Measurements from ENCODE around the gene ATXN3.
"Not testable (repeated sequence)": the region's sequence is repeated elsewhere in the genome, so short reads cannot be mapped to it uniquely, and the experiment has no call there.

ATXN3 gene

GRCh38 chr14:92049781-92050180, 56.6 kb downstream of the ATXN3 start:
- no peak overlapping the region for H3K4me3 ChIP-seq (ENCODE audit: insufficient read depth, low read length, poor library complexity, severe bottlenecking)
- H4K20me1 ChIP-seq (ENCODE audit: low read depth, low read length), result no peaks in the 10 kb centered on the region
- H3K9me3 ChIP-seq (ENCODE audit: insufficient read depth, low read length), result no peaks in the 10 kb centered on the region; the same call in 1 of the 2 replicates
- TF ChIP-seq CTCF (IDR thresholded peaks at IDR 0.05; ENCODE audit: insufficient read depth, low read length, poor library complexity, severe bottlenecking) (no peak), EZH2phosphoT487 (conservative IDR thresholded peaks at IDR 0.05; ENCODE audit: low read length) (no peak)
- H3K9ac ChIP-seq (ENCODE audit: low read length), result no peak overlapping the region
- H3K27ac ChIP-seq (ENCODE audit: low read depth, low read length), result no peak overlapping the region
- no peaks in the 10 kb centered on the region for H3F3A ChIP-seq (ENCODE audit: insufficient read depth)
- H2AFZ ChIP-seq (ENCODE audit: low read depth, low read length, severe bottlenecking), result no peak overlapping the region
- no peaks in the 10 kb centered on the region for H3K36me3 ChIP-seq (ENCODE audit: low read length)
- no peaks in the 10 kb centered on the region for H3K9me2 ChIP-seq (replicated peaks; ENCODE audit: insufficient read depth, low read length)
- no peaks in the 10 kb centered on the region for H3K79me2 ChIP-seq (ENCODE audit: insufficient read depth, low read length)
- no peaks in the 10 kb centered on the region for H3K27me3 ChIP-seq (ENCODE audit: low read length)
- H3K4me2 ChIP-seq (ENCODE audit: low read depth, low read length, poor library complexity, severe bottlenecking), result no peak overlapping the region

GRCh38 chr14:92049221-92049620, 57.2 kb downstream of the ATXN3 start:
- not testable (repeated sequence) for H2AFZ ChIP-seq (ENCODE audit: low read depth, low read length, severe bottlenecking); H4K20me1 ChIP-seq (ENCODE audit: low read depth, low read length); H3K27me3 ChIP-seq (ENCODE audit: low read length); H3K9me2 ChIP-seq (replicated peaks; ENCODE audit: insufficient read depth, low read length); H3K27ac ChIP-seq (ENCODE audit: low read depth, low read length); H3K36me3 ChIP-seq (ENCODE audit: low read length); H3K9me3 ChIP-seq (ENCODE audit: insufficient read depth, low read length); H3K79me2 ChIP-seq (ENCODE audit: insufficient read depth, low read length); H3F3A ChIP-seq (ENCODE audit: insufficient read depth); H3K9ac ChIP-seq (ENCODE audit: low read length); H3K4me2 ChIP-seq (ENCODE audit: low read depth, low read length, poor library complexity, severe bottlenecking); H3K4me3 ChIP-seq (ENCODE audit: insufficient read depth, low read length, poor library complexity, severe bottlenecking)

GRCh38 chr14:92045904-92046303, 60.5 kb downstream of the ATXN3 start:
- H4K20me1 ChIP-seq (ENCODE audit: low read depth, low read length); H3K9ac ChIP-seq (ENCODE audit: low read length); H3K27me3 ChIP-seq (ENCODE audit: low read length); H3K4me2 ChIP-seq (ENCODE audit: low read depth, low read length, poor library complexity, severe bottlenecking); H3K9me3 ChIP-seq (ENCODE audit: insufficient read depth, low read length); H3K36me3 ChIP-seq (ENCODE audit: low read length); H3K79me2 ChIP-seq (ENCODE audit: insufficient read depth, low read length); H3K9me2 ChIP-seq (replicated peaks; ENCODE audit: insufficient read depth, low read length); H3K27ac ChIP-seq (ENCODE audit: low read depth, low read length); H3F3A ChIP-seq (ENCODE audit: insufficient read depth); H3K4me3 ChIP-seq (ENCODE audit: insufficient read depth, low read length, poor library complexity, severe bottlenecking); H2AFZ ChIP-seq (ENCODE audit: low read depth, low read length, severe bottlenecking): not testable (repeated sequence)

- H3K4me2 ChIP-seq (ENCODE audit: low read depth, low read length, poor library complexity, severe bottlenecking); H3K9me2 ChIP-seq (replicated peaks; ENCODE audit: insufficient read depth, low read length); H3K9ac ChIP-seq (ENCODE audit: low read length); H3K9me3 ChIP-seq (ENCODE audit: insufficient read depth, low read length); H3K27ac ChIP-seq (ENCODE audit: low read depth, low read length); H3K36me3 ChIP-seq (ENCODE audit: low read length); H4K20me1 ChIP-seq (ENCODE audit: low read depth, low read length); H3K27me3 ChIP-seq (ENCODE audit: low read length); H2AFZ ChIP-seq (ENCODE audit: low read depth, low read length, severe bottlenecking); H3K4me3 ChIP-seq (ENCODE audit: insufficient read depth, low read length, poor library complexity, severe bottlenecking); H3F3A ChIP-seq (ENCODE audit: insufficient read depth): not testable (repeated sequence)
- peaks cover 42% of the 10 kb centered on the region for H3K79me2 ChIP-seq (ENCODE audit: insufficient read depth, low read length)
Measured at GRCh38 chr14:92041766-92042165, 64.6 kb downstream of the ATXN3 start.

- no peaks in the 10 kb centered on the region; the same call in 1 of the 2 replicates for H3K9me3 ChIP-seq (ENCODE audit: insufficient read depth, low read length)
- no peaks in the 10 kb centered on the region for H4K20me1 ChIP-seq (ENCODE audit: low read depth, low read length)
- H3K4me2 ChIP-seq (ENCODE audit: low read depth, low read length, poor library complexity, severe bottlenecking), result peak overlapping the region; percentile 98
- H3K79me2 ChIP-seq (ENCODE audit: insufficient read depth, low read length), result peaks cover 48% of the 10 kb centered on the region
- TF ChIP-seq EZH2phosphoT487 (conservative IDR thresholded peaks at IDR 0.05; ENCODE audit: low read length) (no peak), CTCF (IDR thresholded peaks at IDR 0.05; ENCODE audit: insufficient read depth, low read length, poor library complexity, severe bottlenecking) (no peak)
- no peaks in the 10 kb centered on the region for H3K36me3 ChIP-seq (ENCODE audit: low read length)
- H3K4me3 ChIP-seq (ENCODE audit: insufficient read depth, low read length, poor library complexity, severe bottlenecking), result no peak overlapping the region
- H3K27me3 ChIP-seq (ENCODE audit: low read length), result no peaks in the 10 kb centered on the region
- H3K27ac ChIP-seq (ENCODE audit: low read depth, low read length), result no peak overlapping the region
- H3K9me2 ChIP-seq (replicated peaks; ENCODE audit: insufficient read depth, low read length), result no peaks in the 10 kb centered on the region
- H3F3A ChIP-seq (ENCODE audit: insufficient read depth), result no peaks in the 10 kb centered on the region
- H2AFZ ChIP-seq (ENCODE audit: low read depth, low read length, severe bottlenecking), result no peak overlapping the region
- peak overlapping the region; percentile 81 for H3K9ac ChIP-seq (ENCODE audit: low read length)
Measured at GRCh38 chr14:92041203-92041602, 65.2 kb downstream of the ATXN3 start.

Measured in SU-DHL-6 (cell line).